Neural progenitor cell (in vitro differentiated cells): ENCODE data around the gene KIF26B. TPM values are rescaled to one million over a fixed set of nuclear protein-coding genes. Genes with fewer than 3 reads are reported as not detected.
A peak's percentile ranks its signal among the peaks of the same experiment; 100 is the strongest.

Experiments
- DNase-seq: peaks from one replicate; pipeline ENCODE4 v3.0.0-alpha.2; 2016; ENCODE audit warnings: low spot score
- H2AFZ ChIP-seq: fragments of 200-600 bp; sonication (generic); replicated peaks from 2 replicates; pipeline ENCODE4 v1.6.1; 2016; ENCODE audit warnings: antibody characterized with exemption
- H3F3A ChIP-seq: fragments of 200-600 bp; sonication (generic); 2 replicates; pipeline ENCODE4 v1.6.1; 2016; ENCODE audit warnings: antibody characterized with exemption, low read depth
- H3K27ac ChIP-seq: fragments of 200-600 bp; sonication (generic); 2 replicates; pipeline ENCODE4 v1.5.1; 2016; ENCODE audit warnings: mild to moderate bottlenecking
- H3K27me3 ChIP-seq: fragments of 200-600 bp; sonication (generic); 2 replicates; pipeline ENCODE4 v1.6.1; 2016; ENCODE audit warnings: mild to moderate bottlenecking, moderate library complexity
- H3K36me3 ChIP-seq: fragments of 200-600 bp; sonication (generic); 2 replicates; pipeline ENCODE4 v1.5.1; 2016
- H3K4me1 ChIP-seq: fragments of 200-600 bp; sonication (generic); 2 replicates; pipeline ENCODE4 v1.6.1; 2016; ENCODE audit warnings: mixed run types
- H3K4me2 ChIP-seq: fragments of 200-600 bp; sonication (generic); 2 replicates; pipeline ENCODE4 v1.6.1; 2016
- H3K4me3 ChIP-seq: fragments of 200-600 bp; sonication (generic); 2 replicates; pipeline ENCODE4 v1.5.1; 2016
- H3K79me2 ChIP-seq: fragments of 200-600 bp; sonication (generic); 2 replicates; pipeline ENCODE4 v1.6.1; 2016; ENCODE audit warnings: low read depth
- H3K9ac ChIP-seq: fragments of 200-600 bp; sonication (generic); 2 replicates; pipeline ENCODE4 v1.6.1; 2016
- H3K9me3 ChIP-seq: fragments of 200-600 bp; sonication (generic); 2 replicates; pipeline ENCODE4 v1.5.1; 2016; ENCODE audit warnings: low read depth
- H4K20me1 ChIP-seq: fragments of 200-600 bp; sonication (generic); 2 replicates; pipeline ENCODE4 v1.6.1; 2016; ENCODE audit warnings: low read depth
- H3K27ac Mint-ChIP-seq: 3 replicates; pipeline ENCODE4 v1.8.0; 2021; ENCODE audit warnings: mixed read lengths
- H3K27me3 Mint-ChIP-seq: 2 replicates; pipeline ENCODE4 v1.8.0; 2022; ENCODE audit warnings: low read depth, mild to moderate bottlenecking, inconsistent platforms, moderate library complexity, mixed read lengths; ENCODE audit not compliant: insufficient read depth
- H3K36me3 Mint-ChIP-seq: 3 replicates; pipeline ENCODE4 v1.8.0; 2021; ENCODE audit warnings: mixed read lengths
- H3K4me1 Mint-ChIP-seq: 3 replicates; pipeline ENCODE4 v1.8.0; 2021; ENCODE audit warnings: mixed read lengths
- H3K4me3 Mint-ChIP-seq: 3 replicates; pipeline ENCODE4 v1.8.0; 2021; ENCODE audit warnings: mild to moderate bottlenecking, moderate library complexity, mixed read lengths
- H3K9me3 Mint-ChIP-seq: 3 replicates; pipeline ENCODE4 v1.8.0; 2020; ENCODE audit warnings: mixed read lengths
- CTCF ChIP-seq: fragments of 200-600 bp; sonication (generic); IDR thresholded peaks from 2 replicates; pipeline ENCODE4 v1.5.1; 2017; ENCODE audit warnings: antibody characterized with exemption, mild to moderate bottlenecking
- EZH2 ChIP-seq: fragments of 200-600 bp; sonication (generic); IDR thresholded peaks from 2 replicates; pipeline ENCODE4 v1.6.1; 2017; ENCODE audit warnings: antibody characterized with exemption, mild to moderate bottlenecking, moderate library complexity
- EZH2phosphoT487 ChIP-seq: fragments of 200-600 bp; sonication (generic); IDR thresholded peaks from 2 replicates; pipeline ENCODE4 v1.6.1; 2017; ENCODE audit warnings: antibody characterized with exemption
- total RNA-seq: library from RNA; depleted of rRNA; stranded (reverse); fragments of >200 nt; gene quantifications from 2 replicates; pipeline ENCODE4 v1.2.3, GENCODE V29; 2015; ENCODE audit warnings: low replicate concordance

Gene KIF26B
- total RNA-seq, 1 donor from 2014 or later = 0.47 TPM

GRCh38 chr1:245485996-245486395 is 331.2 kb downstream of the KIF26B start:
- Histone ChIP-seq H3K9me3 (no peaks in the 10 kb centered on the region), H3K4me2 (no peak overlapping the region)

DNA sequence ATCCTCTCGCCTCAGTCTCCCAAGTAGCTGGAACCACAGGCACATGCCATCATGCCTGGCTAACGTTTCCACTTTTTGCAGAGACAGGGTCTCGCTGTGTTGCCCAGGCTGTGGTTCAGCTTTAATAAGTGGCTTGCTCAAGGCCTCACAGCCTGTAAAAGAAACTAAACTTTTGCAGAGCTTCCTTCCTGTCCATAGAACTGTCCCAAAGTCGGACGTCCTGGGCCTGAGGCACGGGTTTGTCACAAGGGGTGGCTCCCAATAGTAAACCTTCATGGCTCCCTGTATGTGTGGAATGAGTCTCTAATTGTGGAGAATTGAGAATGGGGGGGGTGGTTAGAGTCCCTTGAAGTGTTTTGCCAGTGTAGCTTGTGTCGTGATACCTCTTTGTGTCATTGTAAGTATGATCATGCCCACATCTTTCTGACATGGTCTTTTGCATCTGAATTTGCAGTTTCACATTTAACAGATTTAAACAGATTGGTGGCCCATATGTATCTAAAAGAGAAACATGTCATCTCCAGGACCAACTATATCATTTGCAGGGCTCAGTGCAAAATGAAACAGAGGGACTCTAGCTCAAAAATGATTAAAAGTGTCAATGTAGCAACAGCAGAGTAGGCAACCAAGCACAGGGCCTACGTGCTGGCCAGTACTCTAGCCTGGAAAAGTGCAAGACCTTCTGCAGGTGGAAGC is 332.1 kb downstream of the KIF26B start:
- H3F3A ChIP-seq = no peaks in the 10 kb centered on the region
- no peak for TF ChIP-seq CTCF
- TF ChIP-seq EZH2phosphoT487 = no peak
- no peak for TF ChIP-seq EZH2
- H3K4me2 ChIP-seq = no peak overlapping the region
- peaks cover 21% of the 10 kb centered on the region for H3K4me1 Mint-ChIP-seq
- no peaks in the 10 kb centered on the region for H4K20me1 ChIP-seq
- peaks cover 2% of the 10 kb centered on the region for H3K27me3 Mint-ChIP-seq
- H2AFZ ChIP-seq = no peak overlapping the region
- no peaks in the 10 kb centered on the region for H3K9me3 ChIP-seq
- no peaks in the 10 kb centered on the region for H3K36me3 ChIP-seq
- no peak overlapping the region for H3K9ac ChIP-seq
- H3K36me3 Mint-ChIP-seq = no peaks in the 10 kb centered on the region
- H3K27ac ChIP-seq = no peak overlapping the region
- no peak for DNase-seq
- H3K4me1 ChIP-seq = peaks cover 9% of the 10 kb centered on the region
- no peaks in the 10 kb centered on the region for H3K79me2 ChIP-seq
- H3K27me3 ChIP-seq = no peaks in the 10 kb centered on the region
- H3K4me3 Mint-ChIP-seq = no peak overlapping the region
- H3K27ac Mint-ChIP-seq = no peak overlapping the region
- no peaks in the 10 kb centered on the region for H3K9me3 Mint-ChIP-seq
- H3K4me3 ChIP-seq = no peak overlapping the region

More at GRCh38 chr1:245485996-245486395, 331.2 kb downstream of the KIF26B start:
- Mint-ChIP-seq H3K36me3 (no peaks in the 10 kb centered on the region), H3K27ac (no peak overlapping the region), H3K4me3 (no peak overlapping the region), H3K9me3 (no peaks in the 10 kb centered on the region), H3K27me3 (peaks cover 2% of the 10 kb centered on the region), H3K4me1 (peaks cover 27% of the 10 kb centered on the region)
- peaks cover 9% of the 10 kb centered on the region for H3K4me1 ChIP-seq
- no peak for TF ChIP-seq CTCF
- H2AFZ ChIP-seq = no peak overlapping the region
- no peak overlapping the region for H3K4me3 ChIP-seq
- H3K36me3 ChIP-seq = no peaks in the 10 kb centered on the region
- no peaks in the 10 kb centered on the region for H3K79me2 ChIP-seq
- no peaks in the 10 kb centered on the region for H3F3A ChIP-seq
- DNase-seq = no peak
- no peak overlapping the region for H3K9ac ChIP-seq
- H3K27ac ChIP-seq = no peak overlapping the region
- no peaks in the 10 kb centered on the region for H3K27me3 ChIP-seq
- H4K20me1 ChIP-seq = no peaks in the 10 kb centered on the region

GRCh38 chr1:245488346-245489129 is 333.8 kb downstream of the KIF26B start:
- Histone ChIP-seq H3K4me1 (peaks cover 7% of the 10 kb centered on the region), H3K4me2 (no peak overlapping the region), H3K4me3 (no peak overlapping the region), H3K79me2 (no peaks in the 10 kb centered on the region), H4K20me1 (no peaks in the 10 kb centered on the region), H3K36me3 (no peaks in the 10 kb centered on the region), H3F3A (no peaks in the 10 kb centered on the region), H3K9me3 (no peaks in the 10 kb centered on the region), H3K27me3 (no peaks in the 10 kb centered on the region), H2AFZ (peak overlapping the region; percentile 29), H3K9ac (no peak overlapping the region), H3K27ac (no peak overlapping the region)
- H3K4me3 Mint-ChIP-seq = no peak overlapping the region
- no peaks in the 10 kb centered on the region for H3K27me3 Mint-ChIP-seq
- H3K27ac Mint-ChIP-seq = no peak overlapping the region
- H3K36me3 Mint-ChIP-seq = no peaks in the 10 kb centered on the region
- DNase-seq = no peak
- no peaks in the 10 kb centered on the region for H3K9me3 Mint-ChIP-seq
- peaks cover 9% of the 10 kb centered on the region for H3K4me1 Mint-ChIP-seq
- no peak for TF ChIP-seq EZH2phosphoT487
- no peak for TF ChIP-seq CTCF
- TF ChIP-seq EZH2 = no peak
